BE2C (cell line): Measurements from ENCODE around the gene SLX4.

Experiments used
- DNase-seq: peaks from one replicate; pipeline ENCODE4 v3.0.0-alpha.2; 2020
- H3K27me3 ChIP-seq: fragments of 250-450 bp; sonication (Bioruptor Pico); 2 replicates; pipeline ENCODE4 v1.5.1; 2020; ENCODE audit warnings: mild to moderate bottlenecking
- H3K36me3 ChIP-seq: fragments of 250-450 bp; sonication (Bioruptor Pico); 2 replicates; pipeline ENCODE4 v1.5.1; 2020; ENCODE audit warnings: mild to moderate bottlenecking
- H3K4me1 ChIP-seq: fragments of 250-450 bp; sonication (Bioruptor Pico); 2 replicates; pipeline ENCODE4 v1.5.1; 2020
- H3K4me3 ChIP-seq: 2 replicates; pipeline ENCODE4 v1.5.1; 2011; ENCODE audit warnings: low read depth, low read length
- H3K9me3 ChIP-seq: fragments of 250-450 bp; sonication (Bioruptor Pico); 2 replicates; pipeline ENCODE4 v1.5.1; 2020
- TF ChIP-seq, protein P1 (sequence below): IDR thresholded peaks from 2 replicates; pipeline ENCODE4 v1.5.1; 2012; ENCODE audit warnings: mild to moderate bottlenecking, low read depth, low read length

The SLX4 gene

DNA sequence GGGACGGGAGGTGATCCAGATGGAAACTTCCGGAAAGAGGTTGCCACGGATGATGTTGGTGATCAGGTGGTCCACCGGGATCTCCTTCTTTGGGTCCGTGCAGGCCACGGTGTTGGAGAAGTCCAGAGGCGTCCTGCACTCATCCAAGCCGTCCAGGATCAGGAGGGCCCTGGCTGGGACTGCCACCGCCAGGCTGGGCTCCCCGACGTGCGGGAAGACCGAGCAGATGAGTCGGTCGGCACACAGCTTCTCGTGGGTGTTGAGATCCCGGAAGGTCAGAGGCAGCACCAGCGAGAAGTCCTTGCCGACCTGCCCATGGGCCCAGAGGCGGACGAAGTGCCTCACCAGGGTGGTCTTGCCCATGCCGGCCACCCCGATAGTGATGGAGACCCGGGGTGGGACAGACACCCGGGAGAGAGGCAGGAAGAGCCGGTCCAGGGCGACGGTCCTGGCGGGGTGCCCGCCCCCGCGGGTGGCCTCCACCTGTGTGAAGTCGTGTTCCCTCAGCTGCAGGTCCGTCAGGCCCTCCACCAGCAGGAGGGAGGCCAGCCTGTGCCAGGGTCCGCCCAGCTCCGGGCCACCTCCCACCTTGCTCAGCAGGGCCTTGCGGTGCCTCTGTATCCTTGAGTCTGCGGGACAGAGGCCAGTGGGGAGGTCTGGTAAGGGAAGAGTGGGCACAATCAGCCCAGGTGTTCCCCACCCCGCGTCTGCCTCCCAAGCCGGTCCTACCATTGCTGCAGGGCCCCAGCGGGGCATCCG lies 47.1 kb downstream of the SLX4 start:
- no peaks in the 10 kb centered on the region for H3K27me3 ChIP-seq
- no peaks in the 10 kb centered on the region for H3K9me3 ChIP-seq
- TF ChIP-seq, protein P1, sequence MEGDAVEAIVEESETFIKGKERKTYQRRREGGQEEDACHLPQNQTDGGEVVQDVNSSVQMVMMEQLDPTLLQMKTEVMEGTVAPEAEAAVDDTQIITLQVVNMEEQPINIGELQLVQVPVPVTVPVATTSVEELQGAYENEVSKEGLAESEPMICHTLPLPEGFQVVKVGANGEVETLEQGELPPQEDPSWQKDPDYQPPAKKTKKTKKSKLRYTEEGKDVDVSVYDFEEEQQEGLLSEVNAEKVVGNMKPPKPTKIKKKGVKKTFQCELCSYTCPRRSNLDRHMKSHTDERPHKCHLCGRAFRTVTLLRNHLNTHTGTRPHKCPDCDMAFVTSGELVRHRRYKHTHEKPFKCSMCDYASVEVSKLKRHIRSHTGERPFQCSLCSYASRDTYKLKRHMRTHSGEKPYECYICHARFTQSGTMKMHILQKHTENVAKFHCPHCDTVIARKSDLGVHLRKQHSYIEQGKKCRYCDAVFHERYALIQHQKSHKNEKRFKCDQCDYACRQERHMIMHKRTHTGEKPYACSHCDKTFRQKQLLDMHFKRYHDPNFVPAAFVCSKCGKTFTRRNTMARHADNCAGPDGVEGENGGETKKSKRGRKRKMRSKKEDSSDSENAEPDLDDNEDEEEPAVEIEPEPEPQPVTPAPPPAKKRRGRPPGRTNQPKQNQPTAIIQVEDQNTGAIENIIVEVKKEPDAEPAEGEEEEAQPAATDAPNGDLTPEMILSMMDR: no peak
- no peaks in the 10 kb centered on the region for H3K36me3 ChIP-seq
- no peaks in the 10 kb centered on the region for H3K4me1 ChIP-seq
- H3K4me3 ChIP-seq: no peak overlapping the region
- DNase-seq: no peak

DNA sequence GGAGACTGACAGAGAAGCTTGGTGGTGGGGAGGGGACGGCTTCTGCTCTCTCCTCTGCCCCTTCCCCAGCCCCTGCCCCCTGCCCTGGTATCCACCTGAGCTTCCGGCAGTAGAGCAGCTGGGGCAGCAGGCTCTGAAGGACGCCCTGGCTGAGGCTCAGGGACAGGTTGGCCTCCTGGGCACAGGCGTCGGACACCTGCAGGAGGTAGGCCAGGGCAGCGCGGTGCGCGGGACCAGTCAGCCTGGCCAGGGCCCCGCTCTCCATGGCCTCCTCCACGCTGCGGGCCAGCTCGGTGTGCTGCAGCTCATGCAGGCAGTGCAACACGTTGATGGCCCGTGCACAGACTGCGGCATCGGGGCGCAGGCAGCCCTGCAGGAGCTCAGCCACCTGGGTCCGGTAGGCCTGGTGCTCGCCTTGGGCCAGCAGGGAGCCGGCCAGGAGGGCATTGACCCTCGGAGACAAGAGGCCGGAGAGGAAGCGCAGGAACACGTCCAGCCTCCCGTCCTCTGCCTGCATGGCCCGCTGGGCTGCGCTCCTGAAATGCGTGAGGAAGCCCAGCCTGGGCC lies 48.4 kb downstream of the SLX4 start:
- no peaks in the 10 kb centered on the region for H3K9me3 ChIP-seq
- H3K4me3 ChIP-seq: no peak overlapping the region
- no peak for DNase-seq
- TF ChIP-seq, protein P1: no peak
- H3K27me3 ChIP-seq: no peaks in the 10 kb centered on the region; the same call in 1 of the 2 replicates
- H3K36me3 ChIP-seq: no peaks in the 10 kb centered on the region
- no peaks in the 10 kb centered on the region for H3K4me1 ChIP-seq

DNA sequence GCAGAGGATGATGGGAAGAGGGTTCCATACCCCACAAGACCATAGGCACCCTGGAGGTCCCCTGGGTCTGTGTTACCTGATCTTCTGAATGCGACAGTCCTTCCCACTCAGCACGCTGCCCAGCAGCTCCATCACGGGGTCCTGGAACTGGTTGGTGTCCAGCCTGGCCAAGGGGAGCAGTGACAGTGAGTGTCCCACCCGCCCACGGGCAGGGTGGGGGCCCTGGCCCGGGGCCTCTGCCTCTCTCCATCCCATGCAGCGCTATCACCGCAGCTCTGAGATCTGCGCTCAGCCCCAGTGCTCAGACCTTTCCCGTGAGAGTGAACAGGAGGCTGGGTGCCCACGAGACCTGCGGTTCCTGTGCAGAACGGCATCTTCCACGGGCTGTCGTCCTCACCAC lies 49.8 kb downstream of the SLX4 start:
- no peak for DNase-seq
- Histone ChIP-seq H3K9me3 (no peaks in the 10 kb centered on the region), H3K4me1 (no peaks in the 10 kb centered on the region), H3K36me3 (no peaks in the 10 kb centered on the region), H3K4me3 (no peak overlapping the region), H3K27me3 (no peaks in the 10 kb centered on the region; the same call in 1 of the 2 replicates)
- TF ChIP-seq, protein P1: no peak

DNA sequence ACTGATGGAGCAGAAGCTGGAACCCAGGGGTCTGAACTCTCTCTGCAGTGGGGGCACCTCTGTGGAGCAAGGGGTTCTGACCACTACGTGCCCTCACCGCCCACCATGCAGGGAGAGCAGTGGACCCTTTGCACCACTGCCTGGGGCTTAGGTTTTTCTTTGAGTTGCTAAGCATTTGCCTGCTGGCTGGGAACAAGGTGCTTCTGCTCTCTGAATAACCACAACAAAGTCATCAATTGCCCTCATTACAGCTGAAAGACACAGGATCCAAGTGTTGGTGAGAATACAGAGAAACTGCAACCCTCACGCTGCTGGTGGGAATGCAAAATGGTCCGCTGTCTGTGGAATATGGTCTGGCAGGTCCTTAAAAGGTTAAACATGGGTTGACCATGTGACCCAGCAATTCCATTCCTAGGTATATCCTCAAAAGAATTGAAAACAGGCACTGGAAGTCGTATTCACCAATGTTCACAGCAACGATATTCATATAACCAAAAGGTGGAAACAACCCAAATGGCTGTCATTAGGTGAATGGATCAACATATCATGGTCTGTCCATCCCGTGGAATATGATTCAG lies 57.0 kb downstream of the SLX4 start:
- no peaks in the 10 kb centered on the region; the same call in 1 of the 2 replicates for H3K27me3 ChIP-seq
- H3K9me3 ChIP-seq: no peaks in the 10 kb centered on the region
- TF ChIP-seq, protein P1: no peak
- no peak overlapping the region for H3K4me3 ChIP-seq
- no peaks in the 10 kb centered on the region for H3K4me1 ChIP-seq
- no peak for DNase-seq
- no peaks in the 10 kb centered on the region for H3K36me3 ChIP-seq

DNA sequence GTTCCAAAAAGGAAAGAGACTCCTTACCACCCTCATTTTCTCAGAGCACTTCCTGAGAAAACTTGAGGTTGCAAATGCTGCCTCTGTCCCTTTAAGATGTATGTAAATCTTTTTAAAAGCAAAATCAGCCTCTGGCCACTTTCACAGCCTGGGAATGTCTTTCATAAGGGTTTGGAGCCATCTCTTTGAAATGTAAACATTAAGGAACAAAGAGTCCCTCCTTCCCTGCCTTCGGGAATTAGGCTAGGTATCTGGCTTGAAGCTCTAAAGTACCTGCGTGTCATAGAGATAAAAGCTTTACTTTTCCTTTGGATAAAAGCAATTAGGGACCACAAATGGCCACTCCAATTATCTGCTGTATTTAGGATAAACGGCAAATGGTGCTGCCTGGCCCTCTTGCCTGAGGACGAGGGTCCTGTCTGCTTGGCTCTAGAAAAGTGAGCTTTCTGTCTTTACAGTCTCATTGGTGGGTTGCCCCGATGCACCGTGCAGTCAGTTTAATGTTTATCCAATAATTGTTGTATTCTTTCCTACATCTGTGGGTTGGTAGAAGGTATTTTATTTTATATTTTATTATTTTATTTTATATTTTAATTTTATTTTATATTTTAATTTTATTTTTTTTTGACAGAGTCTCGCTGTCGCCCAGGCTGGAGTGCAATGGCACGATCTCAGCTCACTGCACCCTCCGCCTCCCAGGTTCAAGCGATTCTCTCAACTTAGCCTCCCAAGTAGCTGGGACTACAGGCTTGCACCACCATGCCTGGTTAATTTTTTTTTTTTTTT lies 58.1 kb downstream of the SLX4 start:
- Histone ChIP-seq H3K4me3 (no peak overlapping the region), H3K9me3 (no peaks in the 10 kb centered on the region), H3K27me3 (no peaks in the 10 kb centered on the region; the same call in 1 of the 2 replicates), H3K4me1 (no peaks in the 10 kb centered on the region), H3K36me3 (no peaks in the 10 kb centered on the region)
- no peak for DNase-seq
- TF ChIP-seq, protein P1: no peak
